Measurements from ENCODE around the gene MC1R.
A peak's percentile ranks its signal among the peaks of the same experiment; 100 is the strongest.
"Not testable (repeated sequence)": the region's sequence is repeated elsewhere in the genome, so short reads cannot be mapped to it uniquely, and the experiment has no call there.

The MC1R gene

DNA sequence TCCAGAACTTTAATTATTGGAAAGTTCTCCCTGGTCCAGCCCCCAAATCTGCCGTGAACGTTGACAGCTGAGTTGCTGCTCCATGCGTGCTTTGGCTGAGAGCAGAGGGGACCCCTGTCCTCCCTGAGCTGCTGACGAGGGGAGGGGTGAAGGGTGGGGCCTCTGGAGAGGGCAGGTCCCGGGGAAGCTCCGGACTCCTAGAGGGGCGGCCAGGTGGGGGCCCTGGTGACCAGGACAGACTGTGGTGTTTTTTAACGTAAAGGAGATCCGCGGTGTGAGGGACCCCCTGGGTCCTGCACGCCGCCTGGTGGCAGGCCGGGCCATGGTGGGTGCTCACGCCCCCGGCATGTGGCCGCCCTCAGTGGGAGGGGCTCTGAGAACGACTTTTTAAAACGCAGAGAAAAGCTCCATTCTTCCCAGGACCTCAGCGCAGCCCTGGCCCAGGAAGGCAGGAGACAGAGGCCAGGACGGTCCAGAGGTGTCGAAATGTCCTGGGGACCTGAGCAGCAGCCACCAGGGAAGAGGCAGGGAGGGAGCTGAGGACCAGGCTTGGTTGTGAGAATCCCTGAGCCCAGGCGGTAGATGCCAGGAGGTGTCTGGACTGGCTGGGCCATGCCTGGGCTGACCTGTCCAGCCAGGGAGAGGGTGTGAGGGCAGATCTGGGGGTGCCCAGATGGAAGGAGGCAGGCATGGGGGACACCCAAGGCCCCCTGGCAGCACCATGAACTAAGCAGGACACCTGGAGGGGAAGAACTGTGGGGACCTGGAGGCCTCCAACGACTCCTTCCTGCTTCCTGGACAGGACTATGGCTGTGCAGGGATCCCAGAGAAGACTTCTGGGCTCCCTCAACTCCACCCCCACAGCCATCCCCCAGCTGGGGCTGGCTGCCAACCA lies at the start of gene MC1R:
Gene MC1R, plus strand, starts transcription at position 410 of the 895 bp plus-strand sequence. Its CDS starts 397 bp downstream, at position 807.
- no peak for DNase-seq (ENCODE audit: low read depth)

DNA sequence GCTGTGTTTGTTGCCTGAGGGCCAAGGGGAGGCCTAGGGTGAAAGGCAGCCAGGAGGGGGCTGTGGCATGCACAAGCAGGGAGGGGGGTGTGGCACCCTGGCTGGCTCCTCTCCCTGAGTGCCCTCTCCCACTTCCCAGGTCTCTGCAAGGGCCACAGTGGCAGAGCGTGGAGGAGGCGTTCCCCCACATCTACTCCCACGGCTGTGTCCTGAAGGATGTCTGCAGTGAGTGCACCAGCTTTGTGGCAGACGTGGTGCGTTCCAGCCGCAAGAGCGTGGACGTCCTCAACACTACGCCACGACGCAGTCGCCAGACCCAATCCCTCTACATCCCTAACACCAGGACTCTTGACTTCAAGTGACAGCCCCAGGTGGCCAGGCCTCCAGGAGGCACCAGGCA lies 48.8 kb upstream of the MC1R start:
- DNase-seq (ENCODE audit: low read depth), result no peak

DNA sequence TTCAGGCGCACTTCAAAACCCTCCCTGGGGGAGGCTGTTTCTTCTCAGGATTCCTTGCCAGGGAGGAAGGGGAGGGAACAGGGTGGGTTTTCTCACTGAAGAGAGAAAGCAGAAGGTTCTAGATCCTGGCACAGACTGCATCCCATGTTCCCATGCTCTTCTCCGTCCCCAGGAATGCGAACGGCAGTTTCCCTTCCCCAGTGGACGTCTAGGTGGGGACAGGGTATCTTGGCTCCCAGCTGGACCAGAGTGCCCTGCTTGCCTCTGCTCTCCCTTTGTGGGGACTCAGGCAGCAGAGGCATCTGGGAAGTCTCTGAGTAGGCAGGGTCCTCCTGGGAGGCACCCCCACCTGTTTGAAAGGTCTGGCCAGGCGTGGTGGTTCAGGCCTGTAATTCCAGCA lies 48.2 kb upstream of the MC1R start:
- DNase-seq (ENCODE audit: low read depth), result no peak

DNA sequence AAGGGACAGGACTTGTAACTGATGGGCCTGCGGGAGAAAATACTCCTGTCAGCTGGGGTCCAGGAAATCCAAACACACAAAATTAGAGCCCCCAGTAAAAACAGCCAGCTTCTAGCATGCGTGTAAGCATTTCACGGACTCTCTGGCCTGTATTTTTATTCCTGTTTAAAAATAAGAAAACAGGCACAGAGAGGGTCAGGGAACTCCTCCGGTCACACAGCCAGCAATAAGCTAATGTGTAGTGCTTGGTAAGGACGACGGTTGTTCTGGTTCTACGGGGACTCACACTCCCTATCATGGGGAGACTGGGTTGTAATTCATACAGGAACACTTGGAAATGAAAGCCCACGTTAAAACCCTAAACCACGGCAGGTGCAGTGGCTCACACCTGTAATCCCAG lies 46.8 kb upstream of the MC1R start:
- DNase-seq (ENCODE audit: low read depth), result no peak

DNA sequence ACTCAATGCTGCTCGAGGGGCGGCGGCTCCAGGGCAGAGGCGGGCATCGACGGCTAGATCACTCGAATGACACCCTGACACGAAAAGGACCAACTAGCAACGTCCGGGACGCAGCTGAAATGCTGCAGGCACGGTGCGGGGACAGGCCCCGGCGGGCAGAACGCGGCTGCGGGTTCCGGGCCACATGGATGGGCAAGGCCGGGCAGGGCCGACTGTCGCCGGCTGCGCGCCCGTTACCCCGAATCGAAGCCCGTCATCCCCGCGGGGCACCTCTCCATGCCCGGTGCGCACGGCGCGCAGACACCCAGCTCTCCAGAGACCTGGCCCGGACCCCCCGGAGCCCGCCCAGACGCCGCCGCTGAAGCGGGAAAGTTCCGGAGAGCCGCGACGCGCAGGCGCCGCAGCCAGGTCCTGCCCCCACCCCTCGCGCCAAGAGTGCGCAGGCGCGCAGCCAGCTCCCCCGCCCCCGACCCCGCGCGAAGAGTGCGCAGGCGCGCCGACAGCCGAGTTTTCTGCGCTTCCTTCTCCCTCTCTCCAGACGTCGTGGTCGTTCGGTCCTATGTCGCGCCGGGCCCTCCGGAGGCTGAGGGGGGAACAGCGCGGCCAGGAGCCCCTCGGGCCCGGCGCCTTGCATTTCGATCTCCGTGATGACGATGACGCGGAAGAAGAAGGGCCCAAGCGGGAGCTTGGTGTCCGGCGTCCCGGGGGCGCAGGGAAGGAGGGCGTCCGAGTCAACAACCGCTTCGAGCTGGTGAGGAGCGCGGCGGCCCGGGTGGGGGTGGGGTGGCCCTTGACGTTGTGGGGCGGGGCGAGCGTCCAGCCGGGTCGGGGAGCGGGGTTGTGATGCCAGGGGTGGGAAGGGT lies 45.3 kb upstream of the MC1R start, which contains the start of gene TCF25:
Gene TCF25, plus strand, starts transcription at position 484 of the 863 bp plus-strand sequence. Its CDS starts 76 bp downstream, at position 560.
- DNase-seq (ENCODE audit: low read depth), result peak; percentile 80

DNA sequence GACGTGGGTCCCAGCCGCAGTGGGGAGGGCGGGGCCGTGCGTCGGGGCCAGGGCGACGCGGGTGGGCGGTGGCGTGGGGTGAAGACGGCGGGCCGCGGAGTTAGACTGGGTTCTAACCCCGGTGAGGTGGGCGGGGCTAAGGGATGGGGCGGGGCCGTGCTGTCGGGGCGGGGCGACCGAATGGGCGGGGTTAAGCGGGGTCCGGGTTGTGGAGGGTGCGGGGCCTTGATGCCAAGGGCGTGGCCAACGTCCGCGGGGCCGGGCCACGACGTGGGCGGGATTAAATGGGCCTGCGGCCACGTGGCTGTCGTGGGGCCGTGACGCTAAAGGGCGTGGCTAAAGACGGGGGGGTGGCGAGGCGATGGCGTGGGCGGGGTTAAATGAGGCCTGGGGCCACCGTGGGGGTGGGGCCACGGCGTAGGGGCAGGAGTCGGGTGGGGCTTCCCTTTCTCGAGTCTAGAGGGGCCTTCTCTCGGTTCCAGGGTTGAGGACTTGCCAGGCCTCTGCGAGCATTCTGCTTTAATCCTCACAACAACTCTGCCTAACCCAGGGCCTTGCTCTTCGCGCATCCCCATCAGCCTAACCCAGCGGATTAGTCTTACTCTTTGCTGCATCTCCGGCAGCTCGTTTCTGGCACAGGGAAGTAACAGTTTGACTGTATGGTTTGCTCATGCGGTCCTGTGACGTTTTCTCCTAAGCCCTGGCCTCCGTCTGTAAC lies 44.5 kb upstream of the MC1R start:
- peak; percentile 93 for DNase-seq (ENCODE audit: low read depth)

DNA sequence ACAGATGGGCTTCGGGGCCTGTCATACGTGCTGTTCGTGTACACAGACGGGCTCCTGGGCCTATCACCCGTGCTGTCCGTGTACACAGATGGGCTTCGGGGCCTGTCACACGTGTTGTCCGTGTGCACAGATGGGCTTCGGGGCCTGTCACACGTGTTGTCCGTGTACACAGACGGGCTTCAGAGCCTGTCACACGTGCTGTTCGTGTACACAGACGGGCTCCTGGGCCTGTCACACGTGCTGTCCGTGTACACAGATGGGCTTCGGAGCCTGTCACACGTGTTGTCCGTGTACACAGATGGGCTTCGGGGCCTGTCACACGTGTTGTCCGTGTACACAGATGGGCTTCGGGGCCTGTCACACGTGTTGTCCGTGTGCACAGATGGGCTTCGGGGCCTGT lies 39.5 kb upstream of the MC1R start:
- DNase-seq (ENCODE audit: low read depth), result not testable (repeated sequence)

DNA sequence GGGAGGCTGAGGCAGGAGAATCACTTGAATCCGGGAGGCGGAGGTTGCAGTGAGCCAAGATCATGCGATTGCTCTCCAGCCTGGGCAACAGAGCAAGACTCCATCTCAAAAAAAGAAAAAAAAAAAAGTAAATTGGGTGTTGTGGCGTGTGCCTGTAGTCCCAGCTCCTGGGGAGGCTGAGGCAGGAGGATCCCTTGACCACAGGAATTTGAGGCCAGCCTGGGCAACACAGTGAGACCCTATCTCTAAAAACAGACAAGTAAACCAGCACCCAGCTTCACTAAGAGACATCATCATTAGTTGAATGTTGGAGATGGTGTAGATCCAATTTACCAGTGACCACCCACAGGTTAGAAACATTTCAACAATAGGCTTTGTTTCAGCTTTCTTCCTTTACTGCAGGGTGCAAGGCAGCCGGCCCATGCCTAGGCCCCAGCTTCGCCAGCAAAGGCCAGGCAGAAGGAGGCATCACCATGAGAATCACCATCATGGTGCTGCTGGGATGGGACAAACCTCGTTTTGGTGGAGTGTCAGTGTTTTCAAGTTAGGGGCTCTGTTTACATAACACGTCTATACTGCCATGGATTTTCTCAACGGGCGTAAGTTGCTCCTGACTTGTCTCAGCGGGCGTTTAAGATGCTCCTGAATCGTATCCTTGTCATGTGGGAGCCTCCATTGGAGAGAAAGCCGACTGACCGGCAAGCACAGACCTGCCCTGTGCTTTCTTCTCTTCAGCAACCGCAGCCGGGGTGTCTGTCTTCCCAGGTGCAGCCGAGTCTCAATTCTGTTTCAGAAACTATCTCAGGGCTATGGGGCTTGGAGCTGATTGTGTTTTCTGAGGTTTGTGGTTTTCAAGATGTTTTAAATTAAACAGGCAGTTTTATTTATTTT lies 37.9 kb upstream of the MC1R start:
- no peak for DNase-seq (ENCODE audit: low read depth)

GRCh38 chr16:89881368-89881730 lies 37.3 kb upstream of the MC1R start:
- DNase-seq (ENCODE audit: low read depth), result no peak

DNA sequence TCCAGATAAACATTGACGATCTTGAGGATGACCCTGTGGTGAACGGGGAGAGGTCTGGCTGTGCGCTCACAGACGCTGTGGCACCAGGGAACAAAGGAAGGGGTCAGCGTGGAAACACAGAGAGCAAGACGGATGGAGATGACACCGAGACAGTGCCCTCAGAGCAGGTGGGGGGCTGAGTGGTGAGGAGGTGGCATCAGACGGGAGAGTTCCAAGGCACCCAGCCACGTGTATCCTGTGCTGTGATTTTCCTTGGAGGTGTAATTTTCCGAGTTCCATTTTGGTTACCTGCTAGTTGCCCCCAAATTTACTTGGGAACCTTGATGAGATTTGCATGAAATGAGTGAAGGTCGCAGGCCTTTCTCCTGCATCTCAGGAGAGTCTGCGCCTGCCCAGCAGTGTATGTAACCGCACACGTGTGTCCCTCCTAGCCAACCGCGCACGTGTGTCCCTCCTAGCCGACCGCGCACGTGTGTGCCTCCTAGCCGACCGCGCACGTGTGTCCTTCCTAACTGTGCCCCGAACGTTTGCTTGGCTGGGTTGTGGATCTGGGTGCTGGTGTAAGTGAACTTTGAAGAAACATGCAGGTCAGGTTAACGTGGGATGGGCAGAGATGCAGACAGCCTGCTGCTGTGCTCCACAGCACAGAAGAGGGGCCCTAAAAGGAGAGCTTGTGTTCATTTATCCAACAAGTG lies 35.2 kb upstream of the MC1R start:
- no peak for DNase-seq (ENCODE audit: low read depth)

DNA sequence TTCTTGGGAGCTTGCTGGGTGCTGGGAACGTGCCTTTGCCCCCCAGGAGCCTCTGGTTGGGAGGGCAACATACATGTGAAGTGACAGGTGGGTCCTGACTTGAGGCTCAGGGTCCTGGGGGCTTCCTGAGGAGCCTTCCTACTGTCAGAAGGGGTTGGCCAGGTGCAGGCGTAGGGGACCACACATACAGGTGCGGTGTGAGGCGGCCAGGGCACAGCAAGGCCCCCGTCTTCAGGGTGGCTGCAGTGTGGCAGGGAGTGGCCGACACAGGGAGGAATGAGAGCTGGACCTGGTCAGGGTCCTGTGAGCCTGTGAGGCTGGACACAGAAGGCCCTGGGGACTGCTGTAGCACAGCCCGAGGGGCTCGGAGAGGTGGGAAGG lies 34.6 kb upstream of the MC1R start:
- DNase-seq (ENCODE audit: low read depth), result no peak

DNA sequence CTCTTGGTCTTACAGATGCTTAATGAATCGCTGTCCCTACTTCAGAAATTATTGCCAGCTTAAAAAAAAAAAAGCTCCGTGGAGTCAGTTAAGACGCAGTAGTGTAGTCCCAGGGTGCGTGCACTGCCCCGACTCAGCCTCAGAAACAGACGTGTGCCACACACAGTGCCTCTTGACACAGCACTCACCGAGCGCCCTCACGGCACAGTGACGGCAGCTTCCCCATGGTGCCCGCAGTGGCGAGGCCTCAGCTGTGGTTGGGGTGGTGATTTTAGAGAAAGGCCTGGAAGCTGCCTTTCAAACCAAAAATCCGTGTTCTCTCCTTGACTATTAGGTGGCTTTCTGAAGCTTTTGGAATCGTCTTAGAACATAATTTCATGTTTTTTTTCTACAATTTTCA lies 31.4 kb upstream of the MC1R start:
- no peak for DNase-seq (ENCODE audit: low read depth)

GRCh38 chr16:89890200-89890599 lies 28.5 kb upstream of the MC1R start:
- DNase-seq (ENCODE audit: low read depth), result no peak

DNA sequence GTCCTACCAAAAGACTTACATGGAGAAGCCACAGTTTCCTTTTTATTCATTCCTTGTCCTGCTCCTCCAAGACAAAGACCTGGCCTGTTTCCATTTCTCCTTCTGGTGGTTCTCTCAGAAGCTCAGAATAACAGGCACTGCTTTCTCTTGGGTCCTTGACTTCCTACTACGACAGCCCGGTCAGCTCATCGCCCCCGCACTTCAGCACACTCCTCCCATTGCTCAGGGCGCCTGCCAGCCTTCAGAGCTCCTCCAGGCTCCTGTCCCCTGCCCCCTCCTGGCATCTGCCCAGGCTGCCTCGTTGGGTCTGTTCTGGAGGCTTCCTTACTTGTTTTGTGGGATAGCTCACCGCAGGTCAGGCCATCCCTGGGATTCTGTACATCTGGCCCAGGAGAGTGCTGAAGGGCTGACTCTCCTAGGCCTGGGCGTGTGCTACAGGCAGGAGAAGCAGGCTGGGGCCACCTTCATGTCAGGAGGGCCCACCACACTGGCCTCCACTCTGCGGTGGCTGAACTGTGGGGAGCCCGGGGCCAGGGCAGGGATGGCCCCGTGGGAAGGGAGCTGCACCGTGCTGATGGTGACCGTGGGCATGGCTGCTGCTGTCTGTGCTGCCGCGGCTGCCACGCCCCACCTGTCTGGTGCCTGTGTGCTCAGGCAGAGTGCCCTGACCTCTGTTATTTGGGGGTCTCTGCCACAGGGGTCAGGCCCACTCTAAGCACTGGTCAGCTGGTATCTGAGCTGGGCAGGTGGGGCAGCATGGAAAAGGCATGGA lies 27.6 kb upstream of the MC1R start:
- no peak for DNase-seq (ENCODE audit: low read depth)

- DNase-seq (ENCODE audit: low read depth), result no peak
Measured at GRCh38 chr16:89892055-89892630, 26.5 kb upstream of the MC1R start.

DNA sequence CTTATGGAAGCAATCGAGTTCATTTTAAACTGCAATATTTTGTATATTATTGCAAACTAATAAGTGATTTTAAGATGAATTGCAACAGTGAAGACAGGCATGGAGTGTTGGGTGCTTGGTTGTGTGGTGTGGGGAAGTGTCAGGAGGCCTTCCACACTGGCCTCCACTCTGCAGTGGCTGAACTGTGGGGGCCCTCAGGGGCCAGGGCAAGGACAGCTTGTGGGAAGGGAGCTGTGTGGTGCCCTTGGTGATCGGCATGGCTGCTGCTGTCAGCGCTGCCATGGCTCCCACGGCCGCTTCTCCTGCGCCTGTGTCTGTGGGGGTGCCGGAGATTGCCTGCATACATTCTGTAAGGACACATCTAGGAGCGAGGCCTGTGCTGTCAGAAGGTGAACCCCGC lies 26.0 kb upstream of the MC1R start:
- no peak for DNase-seq (ENCODE audit: low read depth)

DNA sequence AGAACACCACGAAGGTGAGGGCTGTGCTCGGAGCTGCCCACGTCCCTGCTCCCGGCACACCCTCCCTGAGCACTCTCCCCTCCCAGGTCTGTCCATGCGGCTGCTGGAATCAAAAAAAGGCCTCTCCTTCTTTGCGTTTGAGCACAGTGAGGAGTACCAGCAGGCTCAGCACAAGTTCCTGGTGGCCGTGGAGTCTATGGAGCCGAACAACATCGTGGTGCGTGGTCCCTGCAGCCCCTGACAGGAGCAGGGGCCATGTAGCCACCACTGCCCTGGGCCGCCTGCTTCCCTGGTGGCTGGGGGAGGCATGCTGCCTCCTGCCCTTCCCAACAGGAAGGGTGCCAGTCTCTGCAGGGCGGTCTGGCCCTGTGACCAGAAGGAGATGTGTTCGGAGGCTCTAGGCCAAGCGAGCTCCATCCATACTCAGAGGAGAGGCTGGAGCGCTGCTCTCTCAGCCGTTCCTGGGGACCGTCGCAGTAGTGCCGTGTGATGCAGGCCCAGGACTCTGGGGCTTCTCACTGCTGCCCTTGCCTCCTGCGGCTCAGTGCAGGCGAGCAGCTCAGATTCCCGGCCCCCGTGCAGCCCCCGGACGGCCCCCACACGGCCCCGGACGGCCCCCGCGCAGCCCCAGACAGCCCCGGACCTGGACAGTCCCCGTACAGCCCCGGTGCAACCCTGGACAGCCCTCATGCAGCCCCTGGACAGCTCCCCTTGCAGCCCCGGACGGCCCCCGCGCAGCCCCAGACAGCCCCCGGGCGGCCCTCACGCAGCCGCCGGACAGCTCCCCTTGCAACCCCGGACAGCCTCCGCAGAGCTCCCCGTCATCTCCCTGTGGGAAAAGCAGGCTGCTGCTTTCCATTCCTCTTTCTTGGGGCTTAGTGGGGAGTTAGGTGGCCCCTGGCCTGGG lies 24.8 kb upstream of the MC1R start:
- no peak for DNase-seq (ENCODE audit: low read depth)

DNA sequence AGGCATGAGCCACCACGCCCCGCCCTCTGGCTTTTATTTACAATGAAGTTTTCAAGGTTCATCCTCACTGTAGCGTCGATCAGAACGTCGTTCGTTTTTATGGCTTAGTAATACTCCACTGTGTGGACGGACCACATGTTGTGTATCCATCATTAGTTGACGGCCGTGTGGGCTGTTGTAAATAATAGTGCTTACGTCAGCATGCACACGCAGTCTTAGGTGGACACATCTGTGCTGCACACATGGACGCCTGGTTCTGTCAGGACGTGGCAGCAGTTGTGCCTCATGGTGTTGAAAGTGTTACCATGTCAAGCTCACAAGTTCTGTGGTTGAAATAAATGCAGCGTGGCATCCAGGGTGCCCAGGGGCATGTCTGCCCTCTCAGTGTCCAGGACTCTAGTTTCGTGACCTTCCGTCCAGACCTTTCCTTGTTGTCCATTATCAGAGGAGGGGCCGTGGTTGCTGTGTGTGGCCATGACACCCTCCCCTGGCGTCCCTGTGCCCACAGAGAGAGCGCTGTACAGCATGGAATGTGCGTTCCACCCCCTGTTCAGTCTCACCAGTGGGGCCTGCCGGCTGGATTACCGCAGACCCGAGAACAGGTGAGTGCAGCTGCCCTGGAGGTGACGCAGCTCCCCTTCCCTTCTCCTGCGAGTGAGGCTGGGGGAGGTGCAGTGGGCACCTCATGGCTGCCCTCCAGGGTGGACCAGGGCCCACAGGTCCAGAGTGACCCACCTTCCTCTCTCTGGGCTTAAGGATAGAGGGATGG lies 23.0 kb upstream of the MC1R start:
- DNase-seq (ENCODE audit: low read depth), result no peak

All from activated T-helper 9 cell treated with anti-CD3 and anti-CD28 coated beads, Interleukin-2, amount 50 U/mL, for 16 hours (primary cell).